OCI-LY1 (cell line): ENCODE data around the gene NUDT14.

ENCODE experiments used
- H2AFZ ChIP-seq: fragments of 200-600 bp; sonication (generic), shearing (Covaris generic); 2 replicates; pipeline ENCODE4 v1.6.0; 2014; ENCODE audit warnings: antibody characterized with exemption, mild to moderate bottlenecking, low read length
- H3F3A ChIP-seq: fragments of 200-600 bp; sonication (generic), shearing (Covaris generic); 2 replicates; pipeline ENCODE4 v1.6.0; 2014; ENCODE audit warnings: mild to moderate bottlenecking, antibody characterized with exemption, low read length, moderate library complexity; ENCODE audit not compliant: insufficient read depth
- H3K27ac ChIP-seq: fragments of 200-600 bp; sonication (generic); 2 replicates; pipeline ENCODE4 v1.5.1; 2014; ENCODE audit warnings: low read length, mixed run types, mild to moderate bottlenecking, low read depth; ENCODE audit not compliant: poor library complexity, severe bottlenecking
- H3K27me3 ChIP-seq: fragments of 200-600 bp; sonication (generic); 2 replicates; pipeline ENCODE4 v1.6.0; 2014; ENCODE audit warnings: antibody characterized with exemption, mild to moderate bottlenecking, low read length, moderate library complexity; ENCODE audit not compliant: insufficient read depth
- H3K36me3 ChIP-seq: fragments of 200-600 bp; sonication (generic); 2 replicates; pipeline ENCODE4 v1.6.1; 2014; ENCODE audit warnings: mild to moderate bottlenecking, antibody characterized with exemption, low read length, moderate library complexity, mixed read lengths; ENCODE audit not compliant: insufficient read depth
- H3K4me1 ChIP-seq: fragments of 200-600 bp; sonication (generic); 2 replicates; pipeline ENCODE4 v1.5.1; 2014; ENCODE audit warnings: mild to moderate bottlenecking, low read length, moderate library complexity; ENCODE audit not compliant: insufficient read depth, severe bottlenecking
- H3K4me2 ChIP-seq: fragments of 200-600 bp; sonication (generic), shearing (Covaris generic); 2 replicates; pipeline ENCODE4 v1.6.1; 2014; ENCODE audit warnings: low read length
- H3K4me3 ChIP-seq: fragments of 200-600 bp; sonication (generic); 2 replicates; pipeline ENCODE4 v1.5.1; 2014; ENCODE audit warnings: low read length, low read depth, mild to moderate bottlenecking, mixed read lengths; ENCODE audit not compliant: poor library complexity, severe bottlenecking
- H3K79me2 ChIP-seq: fragments of 200-600 bp; shearing (Covaris generic); 2 replicates; pipeline ENCODE4 v1.6.1; 2016; ENCODE audit warnings: mixed run types, low read length, mixed read lengths; ENCODE audit not compliant: insufficient read depth
- H3K9ac ChIP-seq: fragments of 200-600 bp; sonication (generic), shearing (Covaris generic); 2 replicates; pipeline ENCODE4 v1.6.1; 2014; ENCODE audit warnings: mild to moderate bottlenecking, low read length, mixed read lengths
- H3K9me2 ChIP-seq: fragments of 200-600 bp; sonication (generic), shearing (Covaris generic); 2 replicates; pipeline ENCODE4 v1.6.1; 2014; ENCODE audit warnings: low read depth, mild to moderate bottlenecking, low read length, mixed read lengths
- H3K9me3 ChIP-seq: fragments of 200-600 bp; shearing (Covaris generic); 2 replicates; pipeline ENCODE4 v1.6.1; 2014; ENCODE audit warnings: low read length, mixed read lengths
- H4K20me1 ChIP-seq: fragments of 200-600 bp; sonication (generic), shearing (Covaris generic); 2 replicates; pipeline ENCODE4 v1.6.0; 2016; ENCODE audit warnings: mild to moderate bottlenecking, low read length; ENCODE audit not compliant: insufficient read depth
- CTCF ChIP-seq: fragments of 200-600 bp; sonication (generic), shearing (Covaris generic); IDR thresholded peaks from 2 replicates; pipeline ENCODE4 v1.5.1; 2017; ENCODE audit warnings: mild to moderate bottlenecking, antibody characterized with exemption, low read length, moderate library complexity, mixed read lengths
- EZH2 ChIP-seq: fragments of 200-600 bp; sonication (generic), shearing (Covaris generic); IDR thresholded peaks from 2 replicates; pipeline ENCODE4 v1.8.0; 2017; ENCODE audit warnings: borderline replicate concordance, mixed run types, mild to moderate bottlenecking, antibody characterized with exemption, low read length, moderate library complexity, mixed read lengths

NUDT14 gene

GRCh38 chr14:105195051-105195450 is 13.9 kb upstream of the NUDT14 start:
- H3K79me2 ChIP-seq: no peaks in the 10 kb centered on the region
- H3K27ac ChIP-seq: no peak overlapping the region
- no peaks in the 10 kb centered on the region for H4K20me1 ChIP-seq
- no peak for TF ChIP-seq CTCF
- no peak for TF ChIP-seq EZH2
- no peaks in the 10 kb centered on the region for H3K36me3 ChIP-seq
- no peaks in the 10 kb centered on the region for H3K9me2 ChIP-seq
- no peak overlapping the region for H2AFZ ChIP-seq
- no peaks in the 10 kb centered on the region for H3F3A ChIP-seq
- no peak overlapping the region for H3K9ac ChIP-seq
- H3K4me3 ChIP-seq: no peak overlapping the region
- H3K9me3 ChIP-seq: no peaks in the 10 kb centered on the region
- peaks cover 8% of the 10 kb centered on the region for H3K27me3 ChIP-seq
- no peak overlapping the region for H3K4me2 ChIP-seq
- no peaks in the 10 kb centered on the region for H3K4me1 ChIP-seq

- no peaks in the 10 kb centered on the region for H3K9me3 ChIP-seq
- H3K4me2 ChIP-seq: no peak overlapping the region
- H3K36me3 ChIP-seq: no peaks in the 10 kb centered on the region
- H3K27me3 ChIP-seq: peaks cover 4% of the 10 kb centered on the region
- no peak overlapping the region for H2AFZ ChIP-seq
- no peaks in the 10 kb centered on the region for H3K9me2 ChIP-seq
- H4K20me1 ChIP-seq: no peaks in the 10 kb centered on the region
- H3K4me1 ChIP-seq: no peaks in the 10 kb centered on the region
- H3K79me2 ChIP-seq: no peaks in the 10 kb centered on the region
- no peaks in the 10 kb centered on the region for H3F3A ChIP-seq
- no peak overlapping the region for H3K27ac ChIP-seq
- no peak overlapping the region for H3K9ac ChIP-seq
- TF ChIP-seq EZH2: no peak
- no peak for TF ChIP-seq CTCF
- no peak overlapping the region for H3K4me3 ChIP-seq
These were observed 13.0 kb upstream of the NUDT14 start for GRCh38 chr14:105193916-105194782.

- no peak for TF ChIP-seq EZH2
- no peak for TF ChIP-seq CTCF
- Histone ChIP-seq H3F3A (no peaks in the 10 kb centered on the region), H3K9me3 (peaks cover 6% of the 10 kb centered on the region; the same call in 1 of the 2 replicates), H2AFZ (no peak overlapping the region), H3K79me2 (no peaks in the 10 kb centered on the region), H3K27ac (no peak overlapping the region), H3K9me2 (no peaks in the 10 kb centered on the region), H3K9ac (no peak overlapping the region), H3K27me3 (peaks cover 13% of the 10 kb centered on the region), H3K36me3 (no peaks in the 10 kb centered on the region), H3K4me3 (no peak overlapping the region), H3K4me1 (no peaks in the 10 kb centered on the region), H4K20me1 (no peaks in the 10 kb centered on the region), H3K4me2 (no peak overlapping the region)
These were observed 12.0 kb upstream of the NUDT14 start for GRCh38 chr14:105192866-105193731.
